HTERT RPE-1 (cell line): Measurements from ENCODE around the gene DCLK1.
"Not testable (repeated sequence)": the region's sequence is repeated elsewhere in the genome, so short reads cannot be mapped to it uniquely, and the experiment has no call there.

ENCODE experiments used
- in situ Hi-C: fragments of 300-500 bp; cut with MboI; formaldehyde crosslinking; loops from 4 replicates; pipeline ENCODE4 v1.14.3; 2020; ENCODE audit warnings: low sequenced_read_pairs

The DCLK1 gene

DNA sequence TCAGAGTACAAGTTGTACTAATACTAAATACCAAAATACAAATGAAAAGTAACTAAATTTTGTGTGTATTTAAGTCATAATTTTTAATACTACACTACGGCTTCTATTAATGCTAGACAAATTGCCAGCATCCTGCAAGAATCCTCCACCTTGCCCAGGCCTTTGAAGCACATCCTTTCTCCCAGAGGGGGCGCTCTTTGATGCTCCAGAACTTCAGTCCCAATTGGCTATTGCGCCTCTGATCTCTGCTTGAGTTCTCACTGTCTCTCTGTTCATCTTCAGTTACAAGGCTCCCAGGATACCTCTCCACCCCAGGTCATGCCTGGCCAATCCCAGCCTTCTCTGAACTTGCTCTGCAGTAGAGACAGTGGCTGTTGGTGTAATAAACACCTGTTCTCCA lies 141.0 kb downstream of the DCLK1 start:
- in situ Hi-C loops = loop anchor here (25.0 kb wide), 1 partner anchor 272 kb away; no protein-coding TSS in a partner anchor

DNA sequence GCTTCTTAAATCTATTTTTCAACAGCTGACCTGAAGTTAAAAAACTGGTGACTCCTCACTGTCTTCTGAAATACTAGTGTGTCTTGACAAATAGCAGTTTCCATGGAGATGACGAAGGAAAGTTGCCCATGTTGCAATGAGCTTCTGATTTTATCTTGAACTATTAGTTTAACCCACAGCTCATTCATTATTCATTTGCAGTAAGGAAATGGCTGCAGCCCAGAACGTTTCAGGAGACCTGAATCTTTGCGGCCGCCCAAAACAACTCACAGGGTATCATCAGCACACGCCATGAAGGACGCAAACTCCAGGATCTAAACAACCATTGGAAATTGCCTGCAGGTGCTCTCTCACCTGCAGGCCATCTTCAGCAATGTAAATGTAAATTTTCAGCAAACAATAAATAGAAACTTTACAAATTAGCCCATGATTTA lies 142.5 kb downstream of the DCLK1 start:
- in situ Hi-C loops = loop anchor here (25.0 kb wide), 1 partner anchor 274 kb away; no protein-coding TSS in a partner anchor

DNA sequence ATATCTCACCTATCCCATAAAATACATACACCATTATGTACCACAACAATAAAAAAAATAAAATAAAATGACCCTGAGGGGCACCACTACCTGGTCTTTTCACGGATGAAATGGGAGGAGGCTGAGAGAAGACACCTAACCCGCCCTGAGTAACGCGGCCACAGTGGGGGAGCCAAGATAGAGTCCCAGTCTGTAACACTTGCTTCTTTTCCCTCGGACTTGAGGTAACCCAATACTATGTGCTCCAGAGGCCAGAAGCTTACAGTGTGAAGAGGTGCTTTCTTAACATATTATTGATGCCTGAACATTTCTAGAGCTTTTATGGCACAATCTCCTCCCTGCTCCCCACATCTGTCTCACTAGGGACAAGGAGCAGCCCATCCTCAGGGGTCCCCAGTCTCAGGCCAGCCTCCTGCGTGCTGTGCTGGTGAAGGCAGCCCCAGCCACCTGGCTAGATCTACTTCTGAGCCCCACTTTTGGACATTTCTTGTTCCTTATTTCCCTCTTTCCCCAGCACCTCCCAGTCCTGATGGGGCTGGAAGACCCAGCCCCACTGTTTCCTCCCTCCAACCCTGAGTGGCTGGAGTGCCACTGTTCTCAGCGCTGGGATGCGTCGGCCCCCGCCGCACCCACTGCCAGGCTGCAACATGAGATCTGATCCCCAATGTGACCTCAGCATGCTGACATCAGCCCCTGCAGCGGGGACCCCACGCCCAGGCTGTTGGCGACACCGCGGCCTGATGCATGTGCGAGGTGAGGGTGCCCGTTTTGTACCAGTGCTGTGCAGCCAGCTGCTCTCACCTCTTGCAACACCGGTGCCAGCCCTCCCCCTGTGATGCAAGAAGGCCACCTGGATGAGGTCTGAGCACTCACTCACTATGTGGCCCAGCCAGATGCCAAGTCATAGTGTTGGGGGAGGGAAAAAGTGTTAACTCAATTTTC lies 143.3 kb downstream of the DCLK1 start:
- in situ Hi-C loops = loop anchor here (25.0 kb wide), 1 partner anchor 274 kb away; no protein-coding TSS in a partner anchor

DNA sequence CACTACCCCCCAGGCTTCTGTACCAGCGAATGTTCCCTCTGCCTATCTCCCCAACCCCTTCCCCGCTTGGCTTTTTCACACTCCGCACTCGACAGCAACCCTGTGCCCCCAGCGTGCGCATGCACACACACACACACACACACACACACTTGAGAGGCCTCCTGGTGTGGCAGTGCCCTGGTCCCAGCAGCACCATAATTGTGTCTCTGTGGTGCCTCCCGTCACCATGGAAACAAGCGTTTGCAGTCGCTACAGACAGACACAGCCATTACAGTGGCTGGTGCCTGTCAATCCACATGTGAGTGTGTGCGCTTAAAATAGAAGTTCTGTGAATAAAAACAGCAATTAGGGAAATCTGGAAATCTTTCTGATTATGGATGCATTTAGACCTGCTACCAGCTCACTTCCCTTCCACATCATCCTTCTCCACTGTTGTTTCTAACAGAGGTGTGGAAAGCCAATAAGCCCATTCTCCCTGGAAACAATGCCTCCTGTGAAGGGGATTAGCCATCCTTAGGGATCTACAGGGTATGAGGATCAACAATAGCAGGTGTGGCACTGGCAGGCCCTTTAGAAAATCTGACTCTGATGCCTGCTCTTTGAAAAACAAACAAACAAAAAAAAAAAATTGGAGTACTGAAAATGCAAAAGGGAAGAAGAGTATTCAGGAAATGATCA lies 146.3 kb downstream of the DCLK1 start:
- in situ Hi-C loops = loop anchor here (25.0 kb wide), 1 partner anchor 277 kb away; no protein-coding TSS in a partner anchor

DNA sequence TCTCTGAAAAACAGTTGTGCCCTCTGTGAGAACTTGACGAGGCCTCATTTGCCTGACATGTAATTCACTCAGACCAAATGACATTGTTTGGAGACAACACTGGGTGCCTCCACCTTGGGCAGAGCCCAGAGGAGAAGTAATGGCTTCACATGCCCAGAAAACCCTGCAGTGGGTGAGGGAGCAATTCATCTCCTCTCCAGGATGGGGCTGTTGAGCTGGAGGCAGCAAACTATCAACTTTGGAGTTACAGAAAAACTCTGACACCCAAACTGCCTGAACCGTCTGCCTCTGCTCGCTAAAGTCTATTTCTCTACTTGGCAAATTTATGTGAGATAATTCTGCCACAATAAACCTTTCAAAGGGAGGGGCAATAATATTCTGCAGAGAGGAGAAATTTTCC lies 146.9 kb downstream of the DCLK1 start:
- in situ Hi-C loops = loop anchor here (25.0 kb wide), 1 partner anchor 278 kb away; no protein-coding TSS in a partner anchor

DNA sequence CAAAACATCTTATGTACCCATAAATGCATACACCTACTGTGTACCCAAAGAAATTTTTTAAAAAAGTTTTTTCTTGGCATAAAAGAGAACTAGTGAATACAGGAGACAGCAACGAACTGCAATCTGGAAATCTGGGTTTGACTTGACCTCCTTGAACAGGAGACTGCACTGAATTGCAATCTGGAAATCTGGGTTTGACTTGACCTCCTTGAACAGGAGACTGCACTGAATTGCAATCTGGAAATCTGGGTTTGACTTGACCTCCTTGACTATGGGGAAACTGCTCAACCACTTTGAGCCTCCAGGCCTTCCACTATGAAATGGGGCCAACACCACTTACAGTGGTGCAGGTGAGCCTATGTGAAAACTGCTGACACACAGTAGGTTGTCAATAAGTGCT lies 147.5 kb downstream of the DCLK1 start:
- in situ Hi-C loops = loop anchor here (25.0 kb wide), 1 partner anchor 279 kb away; no protein-coding TSS in a partner anchor

DNA sequence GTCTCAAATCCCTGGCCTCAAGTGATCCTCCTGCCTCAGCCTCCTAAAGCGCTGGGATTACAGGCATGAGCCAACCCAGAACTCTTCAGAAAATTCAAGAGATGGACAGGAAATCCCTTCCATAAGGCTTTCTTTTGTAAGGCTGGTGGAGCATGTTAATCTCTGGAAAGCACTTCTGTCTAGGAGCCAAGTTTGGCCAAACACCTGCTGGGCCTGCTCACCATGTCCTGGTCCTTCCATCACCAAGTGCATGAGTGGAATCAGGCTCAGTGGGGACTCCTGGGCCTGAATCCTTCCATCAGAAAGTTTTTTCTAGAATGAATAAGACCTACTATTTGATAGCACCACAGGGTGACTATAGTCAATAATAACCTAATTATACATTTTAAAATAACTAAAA lies 148.0 kb downstream of the DCLK1 start:
- in situ Hi-C loops = loop anchor here (25.0 kb wide), 1 partner anchor 279 kb away; no protein-coding TSS in a partner anchor

DNA sequence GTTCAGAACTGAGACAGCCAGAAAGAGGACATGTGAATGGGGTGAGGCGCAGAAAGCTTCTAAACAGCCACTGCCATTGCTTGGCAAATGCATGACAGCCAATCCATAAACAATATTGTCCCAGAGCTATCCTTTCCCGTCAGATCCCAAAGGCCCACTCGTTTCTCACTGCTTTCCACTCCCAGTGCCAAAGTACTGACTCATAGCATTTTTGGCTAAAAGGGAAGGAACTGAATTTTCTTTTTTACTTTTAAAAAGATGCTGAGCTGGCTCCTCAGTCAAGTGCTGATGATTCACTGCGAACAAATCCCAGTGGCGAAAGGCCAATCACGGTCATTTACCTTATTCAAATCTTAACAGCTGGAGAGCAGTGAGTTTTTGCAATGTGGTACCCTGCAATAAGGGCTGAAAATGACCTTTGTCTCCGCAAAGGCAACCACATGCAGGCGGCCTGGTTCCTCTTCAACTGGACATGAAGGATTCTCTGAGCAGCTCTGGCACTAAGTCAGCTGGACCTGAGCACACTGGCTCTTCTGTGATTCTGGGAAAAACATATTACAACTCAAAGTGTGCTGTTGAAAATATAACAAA lies 151.7 kb downstream of the DCLK1 start:
- in situ Hi-C loops = loop anchor here (25.0 kb wide), 1 partner anchor 283 kb away; no protein-coding TSS in a partner anchor

DNA sequence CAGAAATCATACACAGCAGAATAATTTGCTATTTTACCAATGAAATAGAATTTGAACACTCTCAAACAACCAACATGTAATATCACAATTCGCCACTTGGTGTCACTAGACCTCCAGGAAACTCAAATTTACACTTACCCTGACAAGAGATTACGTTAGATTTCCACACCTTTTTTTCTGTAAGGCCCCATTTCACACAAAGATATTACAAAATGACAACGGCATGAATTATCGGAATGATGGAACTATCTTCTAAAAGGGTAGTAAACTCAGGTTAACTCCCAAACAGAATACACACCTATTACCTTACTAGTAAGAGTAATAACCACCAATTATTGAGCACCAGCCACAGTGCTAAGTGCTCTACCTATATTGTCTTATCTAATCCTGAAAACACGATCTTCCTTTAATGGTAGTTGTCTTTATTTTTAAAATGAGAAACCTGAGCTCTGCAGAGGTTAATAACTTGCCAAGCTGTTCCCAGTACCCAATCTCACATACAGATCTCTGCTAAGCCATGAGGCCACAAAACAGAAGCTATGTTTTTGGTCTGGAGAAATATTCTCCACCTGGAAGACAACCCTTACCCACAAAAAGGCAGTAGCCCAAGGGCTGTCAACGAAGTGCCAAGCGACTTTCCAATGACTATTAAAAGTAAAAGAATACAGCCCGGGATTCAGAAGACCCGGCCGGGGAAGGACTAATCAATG lies 152.4 kb downstream of the DCLK1 start:
- in situ Hi-C loops = loop anchor here (25.0 kb wide), 1 partner anchor 284 kb away; no protein-coding TSS in a partner anchor

DNA sequence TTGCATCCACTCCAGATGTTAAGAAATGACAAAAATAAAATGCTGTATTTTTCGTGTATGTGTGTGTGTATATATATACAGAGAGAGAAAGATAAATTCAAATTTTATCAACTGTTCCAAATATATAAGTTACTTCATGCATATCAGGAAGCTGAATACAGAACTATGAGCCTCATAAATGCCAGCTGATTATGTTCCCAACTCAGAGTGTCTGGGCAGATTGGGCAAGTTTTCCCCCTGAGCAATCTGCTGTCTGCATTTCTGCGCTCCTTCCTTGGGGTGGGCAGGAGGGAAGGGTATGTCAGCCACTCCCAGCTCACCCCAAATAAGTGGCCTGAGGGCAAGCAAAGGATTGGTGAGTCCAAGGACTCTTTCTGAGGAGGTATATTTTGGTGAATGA lies 154.1 kb downstream of the DCLK1 start:
- in situ Hi-C loops = loop anchor here (25.0 kb wide), 1 partner anchor 285 kb away; no protein-coding TSS in a partner anchor

DNA sequence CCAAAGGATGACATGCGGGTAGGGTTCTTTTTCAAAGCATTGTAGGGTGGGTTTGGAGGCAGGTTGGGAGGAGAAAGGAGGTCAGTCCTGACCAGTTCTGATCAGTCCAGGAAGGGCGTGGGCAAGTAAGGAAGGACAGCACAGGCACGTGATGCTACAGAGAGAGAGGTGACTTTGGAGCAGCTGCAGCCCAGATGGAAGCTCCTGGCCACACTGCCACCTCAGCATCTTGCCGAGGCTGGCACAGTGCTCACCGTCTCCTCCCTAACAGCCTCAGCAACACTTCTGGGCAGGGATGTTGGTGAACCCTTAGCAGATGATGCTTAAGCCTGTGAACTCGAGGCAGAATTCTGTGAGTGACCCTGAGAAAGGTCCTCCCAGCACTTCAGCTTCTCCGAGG lies 155.1 kb downstream of the DCLK1 start:
- in situ Hi-C loops = loop anchor here (25.0 kb wide), 1 partner anchor 286 kb away; no protein-coding TSS in a partner anchor

DNA sequence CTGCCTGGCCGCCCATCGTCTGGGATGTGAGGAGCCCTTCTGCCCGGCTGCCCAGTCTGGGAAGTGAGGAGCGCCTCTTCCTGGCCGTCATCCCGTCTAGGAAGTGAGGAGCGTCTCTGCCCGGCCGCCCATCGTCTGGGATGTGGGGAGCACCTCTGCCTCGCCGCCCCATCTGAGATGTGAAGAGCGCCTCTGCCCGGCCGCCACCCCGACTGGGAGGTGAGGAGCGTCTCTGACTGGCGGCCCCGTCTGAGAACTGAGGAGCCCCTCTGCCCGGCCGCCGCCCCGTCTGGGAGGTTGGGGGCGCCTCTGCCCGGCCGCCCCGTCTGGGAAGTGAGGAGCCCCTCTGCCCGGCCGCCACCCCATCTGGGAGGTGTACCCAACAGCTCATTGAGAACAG lies 164.2 kb downstream of the DCLK1 start:
- in situ Hi-C loops = not testable (repeated sequence)

DNA sequence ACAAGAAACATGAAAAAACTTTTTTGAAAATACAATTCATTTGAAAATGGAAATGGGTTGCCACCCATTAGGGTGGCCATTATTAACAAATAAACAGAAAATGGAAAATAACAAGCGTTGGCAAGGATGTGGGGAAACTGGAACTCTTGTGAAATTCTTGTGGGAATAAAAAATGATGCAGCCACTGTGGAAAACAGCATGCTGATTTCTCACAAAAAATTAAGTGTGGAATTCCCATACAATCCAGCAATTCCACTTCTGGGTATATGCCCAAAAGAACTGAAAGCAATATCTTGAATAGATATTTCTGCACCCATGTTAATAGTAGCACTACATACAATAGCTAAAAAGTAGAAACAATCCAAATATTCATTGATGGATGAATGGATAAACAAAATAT lies 165.2 kb downstream of the DCLK1 start:
- in situ Hi-C loops = no loop called here

DNA sequence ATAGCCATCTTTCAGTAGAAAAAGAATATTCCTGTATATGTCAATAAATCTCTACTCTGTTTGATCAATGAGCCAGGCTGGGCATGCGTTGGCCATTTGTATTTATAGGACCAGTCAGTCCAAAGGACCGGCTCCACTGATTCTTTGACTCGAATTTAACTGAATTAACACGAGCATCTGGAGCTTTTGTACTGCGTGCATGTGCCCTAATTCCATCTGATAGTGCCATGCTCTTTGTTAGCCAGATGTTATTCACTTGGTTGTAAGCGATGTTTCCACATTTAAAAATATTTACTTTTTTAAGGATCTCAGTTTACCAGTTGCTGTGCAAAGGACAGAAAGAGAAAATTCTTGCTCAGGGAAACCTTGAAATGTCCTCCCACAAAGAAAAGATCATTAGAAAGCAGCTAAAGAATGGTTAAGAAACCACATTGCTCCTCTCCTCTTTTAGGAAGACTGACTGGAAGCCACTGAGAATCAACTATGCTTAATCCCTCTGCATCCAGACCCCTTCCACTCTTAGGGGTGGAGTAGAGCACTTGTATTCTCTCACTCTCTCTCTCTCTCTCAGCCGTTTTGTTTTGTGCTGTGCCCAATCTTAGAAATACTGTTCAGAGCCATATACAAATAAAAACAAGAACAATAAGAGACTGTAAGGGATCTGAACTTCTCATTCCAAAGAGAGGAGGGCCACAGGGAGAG lies 165.8 kb downstream of the DCLK1 start:
- in situ Hi-C loops = no loop called here

DNA sequence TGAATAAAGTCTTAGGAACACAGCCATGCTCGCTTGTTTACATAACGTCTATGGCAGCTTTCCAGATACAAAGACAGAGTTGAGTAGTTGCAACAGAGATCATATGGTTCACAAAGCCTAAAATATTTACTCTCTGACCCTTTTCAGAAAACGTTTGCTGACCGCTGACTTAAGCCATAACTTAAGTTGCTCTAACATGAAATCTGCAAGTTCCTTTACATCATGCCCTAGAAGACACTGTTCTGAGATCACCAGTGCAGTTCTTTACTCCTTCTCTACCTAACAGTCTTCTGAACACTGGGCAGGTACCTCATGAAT lies 166.4 kb downstream of the DCLK1 start:
- in situ Hi-C loops = no loop called here

DNA sequence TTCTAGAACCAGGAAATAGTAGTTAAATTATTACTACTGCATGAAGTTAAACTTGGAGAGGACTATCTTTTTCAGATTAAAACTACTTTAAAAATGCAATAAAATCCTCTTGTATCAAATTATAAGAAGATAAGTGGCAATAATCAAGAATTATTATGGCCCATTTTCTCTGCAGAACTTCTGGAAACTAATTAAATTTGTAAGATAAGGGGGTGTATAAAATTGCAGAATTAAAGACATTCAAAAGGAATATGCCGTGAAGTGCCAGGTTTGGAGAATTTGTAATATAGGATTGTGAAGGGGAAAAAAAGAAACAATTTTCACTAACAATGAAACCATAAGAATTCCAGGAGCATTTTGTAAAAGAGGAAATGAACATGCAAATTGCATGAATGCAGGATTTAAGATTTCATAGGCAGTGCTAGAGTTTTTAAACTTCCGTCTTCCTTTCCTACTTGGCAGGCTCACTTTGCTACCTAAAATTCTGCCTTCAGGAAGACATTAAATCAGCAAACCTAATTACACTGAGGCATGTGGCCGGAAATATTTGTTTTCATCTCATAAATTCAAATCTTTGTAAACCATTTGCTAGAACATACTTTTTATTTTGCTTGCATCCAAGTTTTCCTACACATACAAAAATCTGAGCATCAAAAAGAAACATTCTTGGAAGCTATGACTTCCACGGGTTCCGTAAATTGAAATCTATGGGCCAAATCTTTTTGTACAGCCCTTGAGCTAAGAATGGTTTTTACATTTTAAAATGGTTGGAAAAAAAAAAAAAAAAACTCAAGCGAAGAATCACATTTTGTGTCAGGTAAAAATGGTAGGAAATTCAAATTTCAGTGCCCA lies 166.9 kb downstream of the DCLK1 start:
- in situ Hi-C loops = no loop called here

DNA sequence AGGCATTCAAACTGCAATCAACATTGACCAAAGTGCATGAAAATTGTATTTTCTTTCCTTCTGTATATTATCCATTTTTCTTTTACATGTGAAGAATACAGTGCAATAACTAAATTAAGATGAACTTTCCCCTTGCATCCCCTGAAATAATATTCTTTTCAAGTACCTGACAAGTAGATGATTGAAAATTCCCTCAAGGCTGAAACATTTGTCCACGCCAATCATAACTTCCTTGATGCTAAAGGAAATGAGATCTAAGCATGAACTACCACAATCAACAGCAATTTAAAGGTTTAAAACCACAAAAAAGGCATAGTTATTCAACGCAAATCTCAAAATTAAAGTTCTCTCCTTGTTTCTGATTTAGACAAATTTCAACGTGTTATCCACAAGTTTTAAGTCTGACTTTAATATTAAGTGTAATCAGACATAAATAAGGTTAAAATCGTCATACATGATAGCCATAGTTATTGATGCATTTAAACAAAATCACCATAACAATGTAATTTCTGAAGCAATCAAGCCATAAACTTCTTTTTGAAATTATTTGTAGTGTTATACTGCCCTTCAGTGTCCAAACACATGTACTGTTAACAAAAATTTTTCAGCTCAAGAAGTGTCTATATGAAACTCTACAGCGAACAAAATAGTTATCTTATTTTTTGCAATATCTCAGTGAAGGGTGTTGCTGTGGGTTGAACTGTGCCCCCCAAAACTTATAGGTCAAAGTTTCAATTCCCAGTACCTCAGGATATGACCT lies 169.5 kb downstream of the DCLK1 start:
- in situ Hi-C loops = no loop called here

DNA sequence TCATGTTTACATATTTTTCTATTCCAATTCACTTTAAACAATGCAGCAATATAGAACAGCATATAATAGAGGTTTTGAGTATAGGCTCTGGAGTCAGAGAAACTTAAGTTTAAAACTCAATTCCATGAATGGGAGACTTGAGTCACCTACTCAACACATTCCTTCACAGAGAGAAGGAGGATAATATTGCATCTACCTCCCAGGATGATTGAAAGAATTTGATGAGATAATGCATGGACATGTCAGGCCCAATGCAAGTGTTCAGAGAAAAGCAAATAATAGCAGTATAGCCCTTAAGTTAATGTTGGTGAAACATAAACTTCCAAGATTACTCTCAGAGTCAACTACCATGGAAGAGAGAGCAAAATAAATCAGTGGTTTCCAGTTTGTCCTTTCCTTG lies 170.2 kb downstream of the DCLK1 start:
- in situ Hi-C loops = no loop called here
